A549 (cell line): Measurements from ENCODE around the gene PLBD2. TPM values are rescaled to one million over a fixed set of nuclear protein-coding genes. Genes with fewer than 3 reads are reported as not detected.

ENCODE experiments used
- ATAC-seq, 2 experiments: fragments of 200-7000 bp in 1 of 2; fragments of >200 bp in 1 of 2; cut with Nextera tagmentation in 1 of 2; cut with Tn5 transposase in 1 of 2; 3 replicates each; pipeline versions ENCODE4 v1.8.0 to v1.9.1; 2018 to 2020; ENCODE audit warnings: mild to moderate bottlenecking in 1 of 2, moderate library complexity in 1 of 2
- CTCF ChIA-PET: fragments of 300-600 bp; sonication (Branson Sonifier 250); formaldehyde crosslinking; extraction: SDS; loops from one replicate; lab custom pipeline; 2021; ENCODE audit warnings: antibody characterized with exemption, inconsistent platforms; lab: Yijun Ruan, JAX
- POLR2A ChIA-PET: fragments of 350-600 bp; formaldehyde crosslinking; extraction: SDS; loops from one replicate; lab custom pipeline; 2021; ENCODE audit warnings: antibody characterized with exemption, inconsistent platforms; lab: Yijun Ruan, JAX
- DNase-seq, 2 experiments: peaks; one replicate each; pipeline versions ENCODE4 v3.0.0 to v3.0.0-alpha.2; 2011 to 2016; ENCODE audit warnings: low read depth in 1 of 2, low spot score in 1 of 2
- FAIRE-seq: peaks from 2 replicates; lab custom pipeline; 2011; peaks lifted over from hg19 to GRCh38; lab: Jason Lieb, UNC
- H3K27ac ChIP-seq, 2 experiments: fragments of >200 bp; sonication (Bioruptor Twin); formaldehyde crosslinking; 3 replicates each; pipeline ENCODE4 v1.5.1; 2016 to 2017
- H3K4me1 ChIP-seq: fragments of >200 bp; sonication (Bioruptor Twin); formaldehyde crosslinking; 3 replicates; pipeline ENCODE4 v1.6.1; 2016
- H3K4me2 ChIP-seq: fragments of >200 bp; sonication (Bioruptor Twin); formaldehyde crosslinking; 3 replicates; pipeline ENCODE4 v1.6.1; 2016
- H3K4me3 ChIP-seq: fragments of >200 bp; sonication (Bioruptor Twin); formaldehyde crosslinking; 3 replicates; pipeline ENCODE4 v1.5.1; 2016
- H3K9me3 ChIP-seq: fragments of >200 bp; sonication (Bioruptor Twin); formaldehyde crosslinking; 3 replicates; pipeline ENCODE4 v1.6.1; 2016
- ATOH8 ChIP-seq: fragments of 250-450 bp; sonication (Bioruptor Pico); IDR thresholded peaks from 2 replicates; pipeline ENCODE4 v1.5.0; 2020; ENCODE audit warnings: low read depth, mild to moderate bottlenecking, moderate library complexity
- CEBPB ChIP-seq, 2 experiments: fragments of >200 bp in 1 of 2; sonication (Bioruptor Twin) in 1 of 2; formaldehyde crosslinking in 1 of 2; IDR thresholded peaks; 2 replicates each; pipeline ENCODE4 v1.6.1; 2012 to 2016
- CHD2 ChIP-seq: fragments of 150-350 bp; IDR thresholded peaks from 2 replicates; pipeline ENCODE4 v1.6.1; 2014; ENCODE audit warnings: low read length; ENCODE audit not compliant: partially characterized antibody
- FOSB ChIP-seq: fragments of 250-450 bp; sonication (Bioruptor Pico); IDR thresholded peaks from 2 replicates; pipeline ENCODE4 v1.5.0; 2020; ENCODE audit warnings: mild to moderate bottlenecking, moderate library complexity
- HEYL ChIP-seq: fragments of 250-450 bp; sonication (Bioruptor Pico); IDR thresholded peaks from 2 replicates; pipeline ENCODE4 v1.8.0; 2021; ENCODE audit warnings: mild to moderate bottlenecking, moderate library complexity
- MYC ChIP-seq: IDR thresholded peaks from 2 replicates; pipeline ENCODE4 v1.6.1; 2012; ENCODE audit warnings: mild to moderate bottlenecking, inconsistent platforms, low read length, improper control_type of control experiment, borderline replicate concordance
- NFE2L2 ChIP-seq: fragments of 150-350 bp; conservative IDR thresholded peaks from 2 replicates; pipeline ENCODE4 v1.6.1; 2014; ENCODE audit warnings: low read length
- NR3C1 ChIP-seq: fragments of >200 bp; sonication (Bioruptor Twin); formaldehyde crosslinking; IDR thresholded peaks from 3 replicates; pipeline ENCODE4 v1.6.1; 2017
- TFCP2L1 ChIP-seq: fragments of 250-450 bp; sonication (Bioruptor Pico); IDR thresholded peaks from 2 replicates; pipeline ENCODE4 v1.5.0; 2021; ENCODE audit warnings: mild to moderate bottlenecking
- ZFP36 ChIP-seq: fragments of 450-650 bp; IDR thresholded peaks from 2 replicates; pipeline ENCODE4 v1.6.1; 2014; ENCODE audit warnings: borderline replicate concordance; ENCODE audit not compliant: partially characterized antibody
- WGBS: methylation state at CpG from one replicate; pipeline ENCODE4 v1.1.6; 2017; ENCODE audit errors: missing lambda C conversion rate; 5-methylcytosine and 5-hydroxymethylcytosine counted together
- polyA plus RNA-seq, 4 experiments: library from polyadenylated mRNA; depleted of rRNA in 3 of 4; stranded (reverse); fragments of >200 nt; fragmentation: RNase III in 1 of 4; extraction: RNeasy Plus Mini Kit Qiagen cat#74134 plus additional on column Dnase treatment in 1 of 4; gene quantifications; 2 replicates in 3 of 4; 3 replicates in 1 of 4; pipeline ENCODE4 v1.2.3, GENCODE V29; 2011 to 2017
- TF ChIP-seq, protein P1 (sequence below): IDR thresholded peaks from 2 replicates; pipeline ENCODE4 v1.6.1; 2012

Gene PLBD2
- polyA plus RNA-seq, 2 of the 4 experiments (the other 2 are of a cell fraction), result 13.2 to 25.9 TPM

DNA sequence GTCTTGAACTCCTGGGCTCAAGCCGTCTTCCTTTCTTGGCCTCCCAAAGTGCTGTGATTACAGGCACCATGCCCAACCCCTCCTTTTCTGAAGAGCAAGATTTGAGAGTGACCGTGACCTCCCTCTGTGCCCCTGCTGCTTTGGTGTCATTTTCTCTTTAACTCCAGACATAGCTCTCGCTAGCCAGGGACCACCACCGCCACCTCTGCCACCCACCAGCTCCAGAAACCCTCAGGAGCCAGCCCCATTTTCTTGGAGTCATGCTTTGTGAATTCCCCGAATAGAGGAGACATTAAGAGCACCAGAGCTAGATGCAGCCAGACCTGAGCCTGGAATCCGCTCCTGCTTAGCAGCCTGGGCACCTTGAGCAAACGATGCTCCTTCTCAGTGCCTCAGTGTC lies 81.9 kb downstream of the PLBD2 start:
- no peaks in the 10 kb centered on the region for H3K4me1 ChIP-seq
- ChIA-PET POLR2A (no interaction called here), CTCF (interaction anchor here (0.6 to 5.2 kb wide), 10 partner anchors 10 to 470 kb away, joined by 3 to 25 read pairs (median 4); no protein-coding TSS in a partner anchor)
- no peak for DNase-seq
- H3K4me3 ChIP-seq, result no peak overlapping the region
- no peak overlapping the region for H3K4me2 ChIP-seq
- H3K27ac ChIP-seq, result no peak overlapping the region
- H3K9me3 ChIP-seq, result no peaks in the 10 kb centered on the region
- FAIRE-seq, result no peak
- ATAC-seq, result no peak
- no peak for TF ChIP-seq MYC
- no peak for TF ChIP-seq NFE2L2
- no peak for TF ChIP-seq CHD2
- TF ChIP-seq NR3C1, result no peak
- TF ChIP-seq FOSB, result no peak
- TF ChIP-seq HEYL (CRISPR knock-in tag), result no peak
- TF ChIP-seq CEBPB (IDR thresholded peaks at IDR 0.05), result no peak
- no peak for TF ChIP-seq ATOH8 (CRISPR knock-in tag)
- TF ChIP-seq ZFP36, result no peak
- TF ChIP-seq, protein P1, sequence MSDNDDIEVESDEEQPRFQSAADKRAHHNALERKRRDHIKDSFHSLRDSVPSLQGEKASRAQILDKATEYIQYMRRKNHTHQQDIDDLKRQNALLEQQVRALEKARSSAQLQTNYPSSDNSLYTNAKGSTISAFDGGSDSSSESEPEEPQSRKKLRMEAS, result no peak
- TF ChIP-seq TFCP2L1 (CRISPR knock-in tag), result no peak
- WGBS, result 36% methylated on average over 7 of the region's 7 CpGs

Other genes starting within 250 kb of the PLBD2 start
- gene RASAL1, start 222.8 kb upstream of the PLBD2 start, polyA plus RNA-seq (2011; rRNA removed), result 0.34 and 0.36 TPM in 2 replicates
- gene RASAL1, start 222.8 kb upstream of the PLBD2 start, polyA plus RNA-seq (2017; fragmentation: RNase III; extraction: RNeasy Plus Mini Kit Qiagen cat#74134 plus additional on column Dnase treatment), result 0.18 to 0.30 TPM (median 0.30 TPM) in 3 replicates
- gene CFAP73, start 208.9 kb upstream of the PLBD2 start, polyA plus RNA-seq (2011; rRNA removed), result not detected in 2 replicates
- gene CFAP73, start 208.9 kb upstream of the PLBD2 start, polyA plus RNA-seq (2017; fragmentation: RNase III; extraction: RNeasy Plus Mini Kit Qiagen cat#74134 plus additional on column Dnase treatment), result 0.05 TPM in 1 of 3 replicates, not detected in the others
- 60.6 and 62.4 TPM in 2 replicates for gene DDX54, start 173.1 kb upstream of the PLBD2 start, polyA plus RNA-seq (2011; rRNA removed)
- 55.9 to 64.5 TPM (median 62.2 TPM) in 3 replicates for gene DDX54, start 173.1 kb upstream of the PLBD2 start, polyA plus RNA-seq (2017; fragmentation: RNase III; extraction: RNeasy Plus Mini Kit Qiagen cat#74134 plus additional on column Dnase treatment)
- gene RITA1, start 172.9 kb upstream of the PLBD2 start, polyA plus RNA-seq (2011; rRNA removed), result 16.7 and 18.6 TPM in 2 replicates
- 19.6 to 20.5 TPM (median 19.8 TPM) in 3 replicates for gene RITA1, start 172.9 kb upstream of the PLBD2 start, polyA plus RNA-seq (2017; fragmentation: RNase III; extraction: RNeasy Plus Mini Kit Qiagen cat#74134 plus additional on column Dnase treatment)
- gene TPCN1, start 137.1 kb upstream of the PLBD2 start, polyA plus RNA-seq (2011; rRNA removed), result 24.1 and 28.7 TPM in 2 replicates
- 20.5 to 21.9 TPM (median 21.0 TPM) in 3 replicates for gene TPCN1, start 137.1 kb upstream of the PLBD2 start, polyA plus RNA-seq (2017; fragmentation: RNase III; extraction: RNeasy Plus Mini Kit Qiagen cat#74134 plus additional on column Dnase treatment)
- gene SLC8B1, start 23.5 kb upstream of the PLBD2 start, polyA plus RNA-seq (2011; rRNA removed), result 11.0 and 14.4 TPM in 2 replicates
- gene SLC8B1, start 23.5 kb upstream of the PLBD2 start, polyA plus RNA-seq (2017; fragmentation: RNase III; extraction: RNeasy Plus Mini Kit Qiagen cat#74134 plus additional on column Dnase treatment), result 9.7 to 12.2 TPM (median 11.3 TPM) in 3 replicates
- gene SDS, start 45.3 kb downstream of the PLBD2 start, polyA plus RNA-seq (2011; rRNA removed), result 3.7 and 3.9 TPM in 2 replicates
- 5.4 to 7.3 TPM (median 6.5 TPM) in 3 replicates for gene SDS, start 45.3 kb downstream of the PLBD2 start, polyA plus RNA-seq (2017; fragmentation: RNase III; extraction: RNeasy Plus Mini Kit Qiagen cat#74134 plus additional on column Dnase treatment)
- gene SDSL, start 63.8 kb downstream of the PLBD2 start, polyA plus RNA-seq (2011; rRNA removed), result 21.0 and 22.0 TPM in 2 replicates
- 26.3 to 28.0 TPM (median 26.7 TPM) in 3 replicates for gene SDSL, start 63.8 kb downstream of the PLBD2 start, polyA plus RNA-seq (2017; fragmentation: RNase III; extraction: RNeasy Plus Mini Kit Qiagen cat#74134 plus additional on column Dnase treatment)
- not detected in 2 replicates for gene LHX5, start 113.3 kb downstream of the PLBD2 start, polyA plus RNA-seq (2011; rRNA removed)
- not detected in 3 replicates for gene LHX5, start 113.3 kb downstream of the PLBD2 start, polyA plus RNA-seq (2017; fragmentation: RNase III; extraction: RNeasy Plus Mini Kit Qiagen cat#74134 plus additional on column Dnase treatment)